ENCODE results near the gene PDE10A.

Gene PDE10A

GRCh38 chr6:165451838-165452237 lies 211.2 kb downstream of the PDE10A start:
- TF ChIP-seq CTCF (IDR thresholded peaks at IDR 0.05; ENCODE audit: insufficient read depth, low read depth, low read length, missing control alignments), result no peak
- no peak for DNase-seq (ENCODE audit: low read depth)
- no peak overlapping the region for H3K4me3 ChIP-seq (ENCODE audit: low read length)

GRCh38 chr6:165448210-165448609 lies 214.8 kb downstream of the PDE10A start:
- peak; percentile 7 for TF ChIP-seq CTCF (IDR thresholded peaks at IDR 0.05; ENCODE audit: insufficient read depth, low read depth, low read length, missing control alignments)
- H3K4me3 ChIP-seq (ENCODE audit: low read length), result no peak overlapping the region
- no peak for DNase-seq (ENCODE audit: low read depth)

GRCh38 chr6:165447141-165447540 lies 215.9 kb downstream of the PDE10A start:
- no peak for DNase-seq (ENCODE audit: low read depth)
- no peak for TF ChIP-seq CTCF (IDR thresholded peaks at IDR 0.05; ENCODE audit: insufficient read depth, low read depth, low read length, missing control alignments)
- H3K4me3 ChIP-seq (ENCODE audit: low read length), result no peak overlapping the region

GRCh38 chr6:165446331-165446730 lies 216.7 kb downstream of the PDE10A start:
- TF ChIP-seq CTCF (IDR thresholded peaks at IDR 0.05; ENCODE audit: insufficient read depth, low read depth, low read length, missing control alignments), result no peak
- no peak for DNase-seq (ENCODE audit: low read depth)
- no peak overlapping the region for H3K4me3 ChIP-seq (ENCODE audit: low read length)

GRCh38 chr6:165443462-165443861 lies 219.6 kb downstream of the PDE10A start:
- H3K4me3 ChIP-seq (ENCODE audit: low read length), result no peak overlapping the region
- no peak for TF ChIP-seq CTCF (IDR thresholded peaks at IDR 0.05; ENCODE audit: insufficient read depth, low read depth, low read length, missing control alignments)
- no peak for DNase-seq (ENCODE audit: low read depth)

- DNase-seq (ENCODE audit: low read depth), result no peak
- no peak for TF ChIP-seq CTCF (IDR thresholded peaks at IDR 0.05; ENCODE audit: insufficient read depth, low read depth, low read length, missing control alignments)
- H3K4me3 ChIP-seq (ENCODE audit: low read length), result no peak overlapping the region
Measured at GRCh38 chr6:165441181-165441580, 221.9 kb downstream of the PDE10A start.

- DNase-seq (ENCODE audit: low read depth), result peak; percentile 76
- TF ChIP-seq CTCF (IDR thresholded peaks at IDR 0.05; ENCODE audit: insufficient read depth, low read depth, low read length, missing control alignments), result peak; percentile 50
- no peak overlapping the region for H3K4me3 ChIP-seq (ENCODE audit: low read length)
Measured at GRCh38 chr6:165439928-165440554, 223.0 kb downstream of the PDE10A start.

Data from epithelial cell of esophagus (primary cell).